CD4-positive, alpha-beta T cell treated with Interleukin-17A for 4 hours (primary cell): ENCODE results near the gene FAM9B.
"Not testable (repeated sequence)": the region's sequence is repeated elsewhere in the genome, so short reads cannot be mapped to it uniquely, and the experiment has no call there.

Experiments used
- DNase-seq: peaks from one replicate; pipeline ENCODE4 v3.0.0-alpha.2; 2020; ENCODE audit warnings: mixed read lengths

Gene FAM9B

GRCh38 chrX:9033989-9034388 lies at the start of gene FAM9B:
Gene FAM9B, minus strand, starts transcription at chrX:9034127. Its CDS starts 1,141 bp downstream, at chrX:9032986.
- no peak for DNase-seq

GRCh38 chrX:9081271-9081670 lies 47.3 kb upstream of the FAM9B start:
- no peak for DNase-seq

- no peak for DNase-seq
Observed at GRCh38 chrX:9074326-9074725, 40.4 kb upstream of the FAM9B start.

GRCh38 chrX:9072281-9072680 lies 38.4 kb upstream of the FAM9B start:
- DNase-seq = no peak

- DNase-seq = no peak
Observed at GRCh38 chrX:9071031-9071650, 37.2 kb upstream of the FAM9B start.

- DNase-seq = no peak
Observed at GRCh38 chrX:9069573-9069972, 35.6 kb upstream of the FAM9B start.

- no peak for DNase-seq
Observed at GRCh38 chrX:9064694-9065093, 30.8 kb upstream of the FAM9B start.

GRCh38 chrX:9062641-9063040 lies 28.7 kb upstream of the FAM9B start:
- no peak for DNase-seq

- DNase-seq = no peak
Observed at GRCh38 chrX:9055354-9055753, 21.4 kb upstream of the FAM9B start.

- DNase-seq = no peak
Observed at GRCh38 chrX:9052081-9052480, 18.2 kb upstream of the FAM9B start.

GRCh38 chrX:9050331-9050730 lies 16.4 kb upstream of the FAM9B start:
- DNase-seq = no peak

GRCh38 chrX:9048801-9049200 lies 14.9 kb upstream of the FAM9B start:
- DNase-seq = no peak

- no peak for DNase-seq
Observed at GRCh38 chrX:9038244-9038643, 4.3 kb upstream of the FAM9B start.

GRCh38 chrX:9037296-9037695 lies 3.4 kb upstream of the FAM9B start:
- no peak for DNase-seq

GRCh38 chrX:9033586-9033985 lies 341 bp downstream of the FAM9B start:
- no peak for DNase-seq

GRCh38 chrX:9033179-9033578 lies 748 bp downstream of the FAM9B start:
- DNase-seq = no peak

- no peak for DNase-seq
Observed at GRCh38 chrX:9023293-9023692, 10.6 kb downstream of the FAM9B start.

- DNase-seq = no peak
Observed at GRCh38 chrX:9019151-9019550, 14.8 kb downstream of the FAM9B start.

GRCh38 chrX:9018332-9018731 lies 15.6 kb downstream of the FAM9B start:
- not testable (repeated sequence) for DNase-seq

GRCh38 chrX:9003041-9003440 lies 30.9 kb downstream of the FAM9B start:
- no peak for DNase-seq

GRCh38 chrX:8988446-8988845 lies 45.5 kb downstream of the FAM9B start:
- peak; percentile 32 for DNase-seq

- DNase-seq = peak; percentile 47
Observed at GRCh38 chrX:8987672-8988250, 46.2 kb downstream of the FAM9B start.

GRCh38 chrX:8984231-8984630 lies 49.7 kb downstream of the FAM9B start:
- DNase-seq = no peak

- peak; percentile 8 for DNase-seq
Observed at GRCh38 chrX:8981723-8982122, 52.2 kb downstream of the FAM9B start.

GRCh38 chrX:8980756-8981155 lies 53.2 kb downstream of the FAM9B start:
- DNase-seq = no peak
